ENCODE measurements around the gene CACNA2D1. TPM values are rescaled to one million over a fixed set of nuclear protein-coding genes. Genes with fewer than 3 reads are reported as not detected.

Gene CACNA2D1
- total and polyA plus RNA-seq, 9 of the 15 experiments (the other 6 are each of a cell fraction or from before 2014, with no cell fraction given), result 0.49 TPM; not detected in 8

DNA sequence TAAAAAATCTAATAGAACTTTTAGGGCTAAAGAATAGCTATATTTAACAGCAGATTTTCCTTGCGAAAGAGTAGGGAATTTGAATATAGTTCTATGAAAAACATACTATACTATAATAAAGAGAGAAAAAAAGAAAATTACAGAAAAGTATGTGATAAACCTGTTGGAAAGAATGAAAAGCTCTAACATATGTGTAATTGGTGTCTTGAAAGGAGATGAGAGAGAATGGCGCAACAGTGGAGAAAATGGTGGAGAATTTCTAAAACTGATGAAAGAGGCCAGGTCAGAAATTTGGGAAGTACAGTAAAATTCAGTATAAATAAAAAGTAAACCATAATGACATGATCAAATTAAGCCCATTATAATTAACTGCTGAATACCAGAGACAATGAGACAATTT is 20.8 kb upstream of the CACNA2D1 start (continued):
- TF ChIP-seq ZNF253 (CRISPR knock-in tag; conservative IDR thresholded peaks at IDR 0.05) (no peak), WHSC1 (IDR thresholded peaks at IDR 0.05; ENCODE audit: low read length) (no peak), PHF8 (IDR thresholded peaks at IDR 0.05; ENCODE audit: borderline replicate concordance, low read length) (no peak), ZNF23 (CRISPR knock-in tag; IDR thresholded peaks at IDR 0.05) (no peak)

DNA sequence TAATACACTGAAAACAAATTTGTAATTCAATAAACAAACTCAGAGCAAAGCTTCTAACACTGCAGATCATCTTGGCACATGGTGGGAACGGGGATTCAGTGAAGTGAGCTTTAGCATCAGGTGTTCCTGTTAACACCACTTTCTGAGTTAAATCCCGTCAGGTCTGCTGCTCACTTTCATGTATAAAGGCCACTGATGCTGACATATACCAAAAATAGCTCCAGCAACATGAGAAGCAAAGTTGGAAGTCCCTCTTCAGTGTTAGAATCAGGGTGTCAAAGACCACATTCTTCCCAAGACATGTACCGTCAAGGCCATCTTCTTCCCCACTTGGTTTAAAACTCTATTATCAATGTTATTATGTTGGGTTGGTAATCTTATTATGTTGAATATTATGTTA is 11.7 kb upstream of the CACNA2D1 start:
- Histone ChIP-seq H3K27me3 (ENCODE audit: control insufficient read depth in 2 of 2, insufficient read depth in 2 of 2, low read length in 2 of 2) (no peaks in the 10 kb centered on the region), H3K4me1 (replicated peaks in 1 of 2; ENCODE audit: control insufficient read depth in 2 of 2, insufficient read depth in 2 of 2, low read length in 2 of 2) (no peaks in the 10 kb centered on the region), H2AFZ (ENCODE audit: low read depth, low read length) (no peak overlapping the region), H3K9ac (ENCODE audit: insufficient read depth in 1 of 2, low read depth in 2 of 2, low read length in 2 of 2) (no peak overlapping the region), H3K79me2 (ENCODE audit: control insufficient read depth, insufficient read depth, low read length) (no peaks in the 10 kb centered on the region), H3K27ac (ENCODE audit: extremely low read depth, low read depth, low read length) (no peak overlapping the region), H3K9me3 (replicated peaks; ENCODE audit: control insufficient read depth, insufficient read depth, low read depth, low read length) (no peaks in the 10 kb centered on the region), H3K4me3 (no peak overlapping the region), H4K20me1 (replicated peaks; ENCODE audit: control insufficient read depth, insufficient read depth, low read length) (no peaks in the 10 kb centered on the region), H3K9me1 (ENCODE audit: control insufficient read depth, insufficient read depth, low read length) (no peaks in the 10 kb centered on the region), H3K4me2 (ENCODE audit: insufficient read depth, low read length) (no peak overlapping the region), H3K36me3 (ENCODE audit: control insufficient read depth, insufficient read depth, low read length) (no peaks in the 10 kb centered on the region)
- no TSS peak for BruUV-seq (replicated peaks)
- ATAC-seq (no peak), DNase-seq (ENCODE audit: extremely low read depth in 1 of 4, low spot score in 3 of 4) (no peak), FAIRE-seq (no peak)
- WGBS (ENCODE audit: insufficient coverage, low coverage, missing lambda C conversion rate), result 0% methylated on average over 3 of the region's 3 CpGs
- CTCF ChIA-PET (ENCODE audit: low intra/inter-chr PET ratio), result no interaction called here
- POLR2A ChIA-PET, result no interaction called here
- intact Hi-C loops (cut with micrococcal nuclease) (no loop called here), in situ Hi-C loops (cut with MboI) (no loop called here)
- TF ChIP-seq MCM2 (IDR thresholded peaks at IDR 0.05; ENCODE audit: low read depth) (no peak), NR4A1 (CRISPR knock-in tag; IDR thresholded peaks at IDR 0.05) (no peak), NR4A1 (tag; IDR thresholded peaks at IDR 0.05) (no peak), NUFIP1 (IDR thresholded peaks at IDR 0.05; ENCODE audit: partially characterized antibody) (no peak), TCF3 (CRISPR knock-in tag; IDR thresholded peaks at IDR 0.05) (no peak), TCF7 (IDR thresholded peaks at IDR 0.05; ENCODE audit: borderline replicate concordance) (no peak), MEF2D (tag; conservative IDR thresholded peaks at IDR 0.05; ENCODE audit: low read depth) (no peak), RBM17 (IDR thresholded peaks at IDR 0.05; ENCODE audit: borderline replicate concordance, low read depth, low read length) (no peak), ZC3H4 (CRISPR knock-in tag; IDR thresholded peaks at IDR 0.05; ENCODE audit: borderline replicate concordance) (no peak), CBX5 (IDR thresholded peaks at IDR 0.05; ENCODE audit: borderline replicate concordance, low read depth) (no peak), CREM (IDR thresholded peaks at IDR 0.05; ENCODE audit: low read depth) (no peak)
- TF ChIP-seq, protein P1, sequence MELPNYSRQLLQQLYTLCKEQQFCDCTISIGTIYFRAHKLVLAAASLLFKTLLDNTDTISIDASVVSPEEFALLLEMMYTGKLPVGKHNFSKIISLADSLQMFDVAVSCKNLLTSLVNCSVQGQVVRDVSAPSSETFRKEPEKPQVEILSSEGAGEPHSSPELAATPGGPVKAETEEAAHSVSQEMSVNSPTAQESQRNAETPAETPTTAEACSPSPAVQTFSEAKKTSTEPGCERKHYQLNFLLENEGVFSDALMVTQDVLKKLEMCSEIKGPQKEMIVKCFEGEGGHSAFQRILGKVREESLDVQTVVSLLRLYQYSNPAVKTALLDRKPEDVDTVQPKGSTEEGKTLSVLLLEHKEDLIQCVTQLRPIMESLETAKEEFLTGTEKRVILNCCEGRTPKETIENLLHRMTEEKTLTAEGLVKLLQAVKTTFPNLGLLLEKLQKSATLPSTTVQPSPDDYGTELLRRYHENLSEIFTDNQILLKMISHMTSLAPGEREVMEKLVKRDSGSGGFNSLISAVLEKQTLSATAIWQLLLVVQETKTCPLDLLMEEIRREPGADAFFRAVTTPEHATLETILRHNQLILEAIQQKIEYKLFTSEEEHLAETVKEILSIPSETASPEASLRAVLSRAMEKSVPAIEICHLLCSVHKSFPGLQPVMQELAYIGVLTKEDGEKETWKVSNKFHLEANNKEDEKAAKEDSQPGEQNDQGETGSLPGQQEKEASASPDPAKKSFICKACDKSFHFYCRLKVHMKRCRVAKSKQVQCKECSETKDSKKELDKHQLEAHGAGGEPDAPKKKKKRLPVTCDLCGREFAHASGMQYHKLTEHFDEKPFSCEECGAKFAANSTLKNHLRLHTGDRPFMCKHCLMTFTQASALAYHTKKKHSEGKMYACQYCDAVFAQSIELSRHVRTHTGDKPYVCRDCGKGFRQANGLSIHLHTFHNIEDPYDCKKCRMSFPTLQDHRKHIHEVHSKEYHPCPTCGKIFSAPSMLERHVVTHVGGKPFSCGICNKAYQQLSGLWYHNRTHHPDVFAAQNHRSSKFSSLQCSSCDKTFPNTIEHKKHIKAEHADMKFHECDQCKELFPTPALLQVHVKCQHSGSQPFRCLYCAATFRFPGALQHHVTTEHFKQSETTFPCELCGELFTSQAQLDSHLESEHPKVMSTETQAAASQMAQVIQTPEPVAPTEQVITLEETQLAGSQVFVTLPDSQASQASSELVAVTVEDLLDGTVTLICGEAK (IDR thresholded peaks at IDR 0.05), result no peak
- TF ChIP-seq, protein P1 (CRISPR knock-in tag; IDR thresholded peaks at IDR 0.05), result no peak

All from K562 (cell line).